GM21619 (cell line): ENCODE measurements around the gene LRRC8C.
"Not testable (repeated sequence)": the region's sequence is repeated elsewhere in the genome, so short reads cannot be mapped to it uniquely, and the experiment has no call there.

Source experiments
- ATAC-seq: cut with Tn5 transposase; IDR thresholded peaks from one replicate; pipeline ENCODE4 v1.9.1; 2021; ENCODE audit not compliant: unreplicated experiment

Gene LRRC8C

GRCh38 chr1:89632657-89633247 is at the start of gene LRRC8C:
TSS of gene LRRC8C (plus strand) at chr1:89633120. CDS start at chr1:89686474, 53,354 bp downstream.
- peak; percentile 85 for ATAC-seq

GRCh38 chr1:89584211-89584610 is 48.7 kb upstream of the LRRC8C start:
- ATAC-seq, result no peak

- ATAC-seq, result no peak
These were observed 48.1 kb upstream of the LRRC8C start for GRCh38 chr1:89584781-89585180.

- no peak for ATAC-seq
These were observed 45.2 kb upstream of the LRRC8C start for GRCh38 chr1:89587729-89588161.

GRCh38 chr1:89588480-89588879 is 44.4 kb upstream of the LRRC8C start:
- no peak for ATAC-seq

- ATAC-seq, result no peak
These were observed 43.4 kb upstream of the LRRC8C start for GRCh38 chr1:89589515-89589914.

- ATAC-seq, result no peak
These were observed 42.4 kb upstream of the LRRC8C start for GRCh38 chr1:89590341-89591080.

GRCh38 chr1:89592861-89593302 is 40.0 kb upstream of the LRRC8C start:
- ATAC-seq, result not testable (repeated sequence)

GRCh38 chr1:89594096-89594740 is 38.7 kb upstream of the LRRC8C start:
- ATAC-seq, result no peak

GRCh38 chr1:89596698-89597097 is 36.2 kb upstream of the LRRC8C start:
- no peak for ATAC-seq

GRCh38 chr1:89598450-89599331 is 34.2 kb upstream of the LRRC8C start:
- no peak for ATAC-seq

- ATAC-seq, result no peak
These were observed 33.6 kb upstream of the LRRC8C start for GRCh38 chr1:89599332-89599630.

GRCh38 chr1:89600451-89601224 is 32.3 kb upstream of the LRRC8C start:
- no peak for ATAC-seq

- no peak for ATAC-seq
These were observed 30.0 kb upstream of the LRRC8C start for GRCh38 chr1:89602871-89603404.

GRCh38 chr1:89603651-89604413 is 29.1 kb upstream of the LRRC8C start:
- ATAC-seq, result no peak

GRCh38 chr1:89604414-89604735 is 28.5 kb upstream of the LRRC8C start:
- ATAC-seq, result no peak

GRCh38 chr1:89605692-89606091 is 27.2 kb upstream of the LRRC8C start:
- no peak for ATAC-seq

GRCh38 chr1:89606227-89606980 is 26.5 kb upstream of the LRRC8C start:
- no peak for ATAC-seq

- no peak for ATAC-seq
These were observed 25.8 kb upstream of the LRRC8C start for GRCh38 chr1:89607156-89607555.
